NCI-H82 treated with DMSO at 0.1 percent for 48 hours (cell line): ENCODE measurements around the gene ADCY2.

Experiments used
- DNase-seq: peaks from one replicate; lab custom pipeline; 2025; ENCODE audit not compliant: unreplicated experiment; lab: John Stamatoyannopoulos, UW

Gene ADCY2

GRCh38 chr5:7857926-7858632, 462.1 kb downstream of the ADCY2 start:
- no peak for DNase-seq

GRCh38 chr5:7866196-7866595, 470.3 kb downstream of the ADCY2 start:
- DNase-seq, result no peak

GRCh38 chr5:7867260-7867659, 471.3 kb downstream of the ADCY2 start:
- DNase-seq, result no peak

DNA sequence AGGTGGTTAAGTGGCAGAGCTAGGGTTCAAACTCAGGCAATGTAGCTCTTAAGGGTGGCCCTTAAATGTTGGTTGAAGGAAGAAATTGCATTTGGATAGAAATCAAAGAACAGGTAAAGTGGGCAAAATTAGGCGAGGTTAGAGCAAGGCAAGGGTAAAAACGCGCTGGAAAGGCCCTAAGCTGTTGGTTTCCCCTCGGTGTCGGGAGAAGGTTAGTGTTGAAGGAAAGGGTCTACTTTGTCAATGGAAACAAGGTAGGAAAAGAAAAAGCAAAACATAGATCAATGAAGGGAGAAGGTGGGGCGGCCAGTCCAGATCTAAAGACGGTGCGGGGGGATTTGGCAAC, 472.5 kb downstream of the ADCY2 start:
- DNase-seq, result no peak

DNA sequence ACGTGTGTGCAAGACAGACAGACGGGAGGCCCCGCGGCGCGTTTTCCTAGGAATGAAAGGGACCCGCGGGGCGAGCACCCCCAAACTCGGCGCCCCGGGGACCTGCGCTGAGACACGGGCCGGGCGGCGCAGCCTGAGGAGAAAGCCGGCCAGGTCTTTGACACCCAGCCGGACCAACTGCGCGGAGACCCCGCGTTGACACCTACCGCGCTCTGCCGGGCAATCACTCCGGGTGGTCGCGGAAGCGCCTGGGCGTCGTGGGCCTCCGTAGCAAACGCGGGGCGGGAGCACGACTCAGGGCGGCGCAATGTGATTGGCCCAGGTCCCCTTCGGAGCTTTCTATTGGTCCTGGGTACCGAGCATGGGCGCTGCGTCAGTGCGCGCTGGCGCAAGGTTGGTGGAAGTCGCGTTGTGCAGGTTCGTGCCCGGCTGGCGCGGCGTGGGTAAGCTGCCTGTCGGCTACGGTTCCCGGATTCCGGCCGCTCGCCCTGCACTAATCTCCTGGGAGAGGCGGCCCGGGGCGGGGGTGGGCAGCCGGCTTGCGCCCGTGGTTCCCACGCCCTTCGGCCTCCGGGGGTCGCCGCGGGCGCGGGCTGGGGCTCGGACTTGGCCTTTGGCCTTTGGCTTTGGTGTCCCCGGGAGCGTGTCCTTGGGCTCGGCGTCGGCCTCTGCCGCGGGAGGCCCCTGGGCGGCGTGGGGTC, 473.0 kb downstream of the ADCY2 start, which contains the start of the genes FASTKD3 and MTRR:
Gene FASTKD3 (minus strand): TSS at position 259 of the 701 bp plus-strand sequence. CDS start 948 bp downstream, outside the sequence.
Gene MTRR (plus strand): TSS at position 376 of the 701 bp plus-strand sequence. CDS start 1,647 bp downstream, outside the sequence.
- DNase-seq, result peak; percentile 56

GRCh38 chr5:7869474-7870136, 473.7 kb downstream of the ADCY2 start:
- DNase-seq, result no peak

DNA sequence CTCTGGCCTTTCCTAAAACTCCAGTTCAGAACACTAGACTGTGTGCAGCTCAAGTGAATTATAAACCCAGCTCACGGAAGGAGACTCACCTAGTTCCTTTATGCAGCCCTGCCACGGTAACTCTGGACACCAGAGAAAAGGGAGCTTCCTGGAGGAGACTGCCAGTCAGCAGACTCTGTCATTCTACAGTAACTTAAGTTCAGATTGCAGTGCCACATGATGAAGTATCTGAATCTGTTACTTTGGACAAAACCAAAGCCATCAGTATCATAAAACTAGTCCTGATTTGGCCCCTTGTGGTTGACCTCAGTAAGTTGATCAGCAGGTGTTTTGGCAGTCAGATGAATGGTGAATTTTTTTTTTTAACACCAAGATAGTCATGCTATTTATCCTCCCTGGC, 475.7 kb downstream of the ADCY2 start:
- DNase-seq, result no peak

GRCh38 chr5:7872517-7873130, 476.7 kb downstream of the ADCY2 start:
- DNase-seq, result no peak

GRCh38 chr5:7873216-7873615, 477.3 kb downstream of the ADCY2 start:
- no peak for DNase-seq

GRCh38 chr5:7874639-7875038, 478.7 kb downstream of the ADCY2 start:
- DNase-seq, result no peak

GRCh38 chr5:7875151-7875550, 479.2 kb downstream of the ADCY2 start:
- DNase-seq, result no peak

DNA sequence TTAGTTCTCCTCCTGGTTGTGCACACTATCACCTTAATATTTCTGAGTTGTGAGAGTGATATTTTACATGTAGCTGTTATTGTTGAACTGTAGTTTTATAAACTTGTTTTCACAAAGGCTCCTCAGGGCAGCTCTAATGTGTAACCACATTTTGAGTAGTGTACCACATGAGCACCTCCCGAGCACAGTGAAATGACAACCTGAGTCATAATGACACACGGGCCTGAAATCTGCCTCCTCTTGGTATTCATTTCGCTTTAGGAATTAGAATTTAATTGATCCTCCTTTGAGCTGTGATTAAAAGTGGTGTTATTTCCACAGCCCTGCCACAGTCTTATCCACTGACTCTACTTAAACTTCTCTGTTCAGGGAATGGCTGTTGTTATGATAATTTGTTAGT, 480.9 kb downstream of the ADCY2 start:
- DNase-seq, result no peak

DNA sequence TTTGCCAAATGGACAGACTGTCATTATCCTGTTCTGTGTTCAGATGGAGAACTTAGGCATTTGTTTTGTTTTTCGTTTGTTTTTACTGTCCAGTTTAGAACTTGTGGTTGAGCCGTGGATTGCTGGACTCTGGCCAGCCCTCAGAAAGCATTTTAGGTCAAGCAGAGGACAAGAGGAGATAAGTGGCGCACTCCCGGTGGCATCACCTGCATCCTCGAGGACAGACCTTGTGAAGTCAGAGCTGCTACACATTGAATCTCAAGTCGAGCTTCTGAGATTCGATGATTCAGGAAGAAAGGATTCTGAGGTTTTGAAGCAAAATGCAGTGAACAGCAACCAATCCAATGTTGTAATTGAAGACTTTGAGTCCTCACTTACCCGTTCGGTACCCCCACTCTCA, 481.9 kb downstream of the ADCY2 start:
- DNase-seq, result no peak

DNA sequence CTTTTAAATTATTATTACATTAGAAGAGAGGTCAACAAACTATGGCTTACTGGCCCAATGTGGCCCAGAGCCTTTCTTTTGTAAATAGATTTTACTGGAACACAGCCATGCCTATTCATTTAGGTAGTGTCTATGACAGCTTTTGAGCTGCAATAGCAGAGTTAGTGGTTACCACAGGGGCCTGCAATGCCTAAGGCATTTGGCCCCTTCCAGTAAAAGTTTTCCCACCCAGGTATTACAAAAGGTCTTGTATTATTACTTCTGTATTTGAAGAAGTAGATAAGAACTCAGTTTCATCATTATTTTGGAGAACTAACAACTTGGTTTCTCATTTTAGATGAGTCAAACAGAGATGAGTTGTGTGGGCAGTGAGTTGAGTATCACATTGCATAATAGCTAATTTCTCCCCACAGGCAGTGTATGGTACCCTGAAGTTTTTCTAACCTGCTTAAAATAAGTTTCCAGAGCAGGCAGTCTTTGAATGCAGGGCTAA, 482.5 kb downstream of the ADCY2 start:
- DNase-seq, result no peak
